ENCODE measurements around the gene RANBP17.

DNA sequence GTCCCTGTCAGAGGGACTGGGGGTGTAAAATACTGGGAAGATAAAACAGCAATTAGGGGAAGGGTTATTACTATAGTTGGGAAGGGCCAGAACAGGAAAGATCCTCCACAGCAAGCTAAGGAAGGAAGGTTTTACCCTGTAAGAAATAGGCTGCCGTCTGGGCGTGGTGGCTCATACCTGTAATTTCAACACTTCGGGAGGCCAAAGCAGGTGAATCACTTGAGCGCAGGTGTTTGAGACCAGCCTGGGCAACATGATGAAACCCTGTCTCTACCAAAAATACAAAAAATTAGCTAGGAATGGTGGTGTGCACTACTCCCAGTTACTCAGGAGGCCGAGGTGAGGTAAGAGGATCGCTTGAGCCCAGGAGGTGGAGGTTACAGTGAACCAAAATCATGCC is 282.1 kb downstream of the RANBP17 start:
- no peak for TF ChIP-seq CTCF (IDR thresholded peaks at IDR 0.05; ENCODE audit: low read depth, low read length, poor library complexity, severe bottlenecking)
- no peak for TF ChIP-seq EZH2phosphoT487 (IDR thresholded peaks at IDR 0.05; ENCODE audit: borderline replicate concordance, low read length)

All from DOHH2 (cell line).